Measurements from ENCODE around the gene ZNF428. TPM values are rescaled to one million over a fixed set of nuclear protein-coding genes. Genes with fewer than 3 reads are reported as not detected.

Gene ZNF428
- total and polyA plus RNA-seq, 7 donors = 18.0 to 40.2 (median 33.6) TPM

DNA sequence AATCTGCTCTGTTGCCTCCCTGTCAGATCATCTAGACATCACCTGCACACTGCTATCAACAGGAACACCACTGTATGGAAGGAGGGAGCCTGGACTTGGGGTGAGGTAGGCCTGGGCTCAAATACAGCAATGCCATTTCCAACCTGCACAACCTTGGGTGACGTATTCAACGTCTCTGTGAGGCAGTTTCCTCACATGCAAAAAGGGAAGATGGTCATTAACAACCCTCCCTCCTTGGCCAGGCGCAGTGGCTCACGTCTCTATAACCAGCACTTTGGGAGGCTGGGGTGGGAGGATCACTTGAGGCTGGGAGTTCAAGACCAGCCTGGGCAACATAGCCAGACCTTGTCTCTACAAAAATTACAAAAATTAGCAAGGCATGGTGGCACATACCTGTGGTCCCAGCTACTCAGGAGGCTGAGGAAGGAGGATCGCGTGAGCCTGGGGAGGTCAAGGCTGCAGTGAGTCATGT, 57.2 kb downstream of the ZNF428 start:
- WGBS, 2 donors = 57 to 89% methylated on average over 6 of the region's 6 CpGs
- H3K27me3 ChIP-seq = no peaks in the 10 kb centered on the region
- H3K27ac ChIP-seq = peak overlapping the region; percentile 56 to 79 (median 71)
- no peaks in the 10 kb centered on the region for H3K9me3 ChIP-seq
- H3K36me3 ChIP-seq = peaks cover 0 to 31% (median 7%) of the 10 kb centered on the region in 4 donors
- no peak for DNase-seq
- TF ChIP-seq POLR2A (IDR thresholded peaks at IDR 0.05) (no peak), EP300 (IDR thresholded peaks at IDR 0.05) (no peak), POLR2AphosphoS5 (IDR thresholded peaks at IDR 0.05) (no peak)
- TF ChIP-seq, protein P1, sequence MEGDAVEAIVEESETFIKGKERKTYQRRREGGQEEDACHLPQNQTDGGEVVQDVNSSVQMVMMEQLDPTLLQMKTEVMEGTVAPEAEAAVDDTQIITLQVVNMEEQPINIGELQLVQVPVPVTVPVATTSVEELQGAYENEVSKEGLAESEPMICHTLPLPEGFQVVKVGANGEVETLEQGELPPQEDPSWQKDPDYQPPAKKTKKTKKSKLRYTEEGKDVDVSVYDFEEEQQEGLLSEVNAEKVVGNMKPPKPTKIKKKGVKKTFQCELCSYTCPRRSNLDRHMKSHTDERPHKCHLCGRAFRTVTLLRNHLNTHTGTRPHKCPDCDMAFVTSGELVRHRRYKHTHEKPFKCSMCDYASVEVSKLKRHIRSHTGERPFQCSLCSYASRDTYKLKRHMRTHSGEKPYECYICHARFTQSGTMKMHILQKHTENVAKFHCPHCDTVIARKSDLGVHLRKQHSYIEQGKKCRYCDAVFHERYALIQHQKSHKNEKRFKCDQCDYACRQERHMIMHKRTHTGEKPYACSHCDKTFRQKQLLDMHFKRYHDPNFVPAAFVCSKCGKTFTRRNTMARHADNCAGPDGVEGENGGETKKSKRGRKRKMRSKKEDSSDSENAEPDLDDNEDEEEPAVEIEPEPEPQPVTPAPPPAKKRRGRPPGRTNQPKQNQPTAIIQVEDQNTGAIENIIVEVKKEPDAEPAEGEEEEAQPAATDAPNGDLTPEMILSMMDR (IDR thresholded peaks at IDR 0.05) = no peak
- H3K4me3 ChIP-seq = no peak overlapping the region
- intact Hi-C loops (cut with DNase I) = no loop called here
- peaks cover 0 to 41% (median 21%) of the 10 kb centered on the region in 4 donors for H3K4me1 ChIP-seq

DNA sequence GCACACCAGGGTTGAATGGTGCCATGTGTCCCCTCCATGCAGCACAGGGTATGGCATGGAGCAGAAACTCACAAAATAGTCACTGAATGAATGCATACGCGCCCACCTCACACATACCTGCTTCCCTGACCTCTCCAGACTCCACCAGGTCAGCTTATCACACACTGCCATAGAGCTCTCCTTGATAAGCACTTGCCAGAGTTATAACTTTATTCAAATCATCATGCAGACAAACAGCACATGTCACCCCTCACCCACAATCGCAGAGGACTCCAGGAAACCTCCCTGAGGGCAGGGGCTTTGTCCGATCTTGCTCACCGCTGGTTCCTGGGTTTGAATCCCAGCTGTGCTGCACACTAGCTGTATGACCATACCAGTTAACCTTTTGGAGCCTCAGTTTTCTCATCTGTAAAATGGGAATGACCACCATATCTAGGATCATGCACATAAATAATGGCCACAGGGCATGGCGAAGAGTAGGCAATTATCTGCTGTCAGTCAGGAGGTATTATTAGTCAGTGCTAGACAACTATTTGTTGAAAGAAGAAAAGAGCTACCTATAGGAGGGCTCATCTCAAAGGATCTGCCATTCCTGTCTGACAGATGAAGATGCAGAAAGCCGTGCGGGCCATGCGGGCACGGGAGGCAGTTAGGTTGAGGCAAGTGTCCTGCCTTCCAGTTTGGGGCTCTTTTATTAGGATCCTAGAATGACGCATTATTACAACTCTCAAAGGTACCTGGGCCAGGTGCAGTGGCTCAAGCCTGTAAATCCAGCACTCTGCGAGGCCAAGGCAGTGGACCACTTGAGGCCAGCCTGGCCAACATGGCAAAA, 58.1 kb downstream of the ZNF428 start:
- Histone ChIP-seq H3K4me1 (peaks cover 0 to 41% (median 21%) of the 10 kb centered on the region in 4 donors), H3K4me3 (no peak overlapping the region), H3K27ac (peak overlapping the region in 1 of 4 donors; percentile 74), H3K27me3 (no peaks in the 10 kb centered on the region), H3K36me3 (peaks cover 0 to 36% (median 7%) of the 10 kb centered on the region in 4 donors), H3K9me3 (no peaks in the 10 kb centered on the region)
- DNase-seq = no peak
- 93% methylated on average over 12 of the region's 12 CpGs for WGBS, 2 donors
- TF ChIP-seq EP300 (IDR thresholded peaks at IDR 0.05) (no peak), POLR2AphosphoS5 (IDR thresholded peaks at IDR 0.05) (no peak), POLR2A (IDR thresholded peaks at IDR 0.05) (no peak)
- TF ChIP-seq, protein P1 (IDR thresholded peaks at IDR 0.05) = no peak
- intact Hi-C loops (cut with DNase I) = no loop called here

DNA sequence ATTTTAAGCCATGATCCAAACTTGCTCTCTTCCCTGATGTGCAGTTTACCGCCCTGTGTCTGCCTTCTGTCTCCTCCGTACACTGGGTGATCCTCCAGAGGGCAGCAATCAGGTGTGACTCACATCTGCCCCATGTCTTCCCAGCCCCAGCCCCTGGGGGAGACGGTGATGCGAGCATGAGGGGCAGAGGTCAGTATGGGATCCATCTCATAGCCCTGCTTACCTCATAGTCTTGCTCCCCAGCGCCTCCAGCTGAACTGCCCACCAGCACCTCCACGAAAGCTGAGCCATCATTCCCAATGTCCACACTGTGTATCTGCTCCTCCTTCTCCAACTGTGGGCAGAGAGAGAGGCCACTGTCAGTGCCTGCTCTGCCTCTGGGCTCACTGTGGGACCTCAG, 58.7 kb downstream of the ZNF428 start:
- 79 to 80% methylated on average over 6 of the region's 6 CpGs for WGBS, 2 donors
- no peak overlapping the region for H3K27ac ChIP-seq
- no peaks in the 10 kb centered on the region for H3K27me3 ChIP-seq
- peaks cover 0 to 42% (median 10%) of the 10 kb centered on the region in 4 donors for H3K36me3 ChIP-seq
- no peak overlapping the region for H3K4me3 ChIP-seq
- peaks cover 0 to 41% (median 21%) of the 10 kb centered on the region in 4 donors for H3K4me1 ChIP-seq
- DNase-seq = no peak
- intact Hi-C loops (cut with DNase I) = no loop called here
- TF ChIP-seq, protein P1 (IDR thresholded peaks at IDR 0.05) = no peak
- H3K9me3 ChIP-seq = no peaks in the 10 kb centered on the region

Small RNA genes lying within 50 kb of the gene (small RNA-seq; reads per million reads assigned to genes)
- 0 reads per million in 3 donors for gene RN7SL368P

Other genes starting within 250 kb of the ZNF428 start
- not detected for gene TEX101, start 204.7 kb downstream of the ZNF428 start, total RNA-seq
- under 1 TPM in 1 of 3 donors, not detected in 2; 0.22 TPM for gene TEX101, start 204.7 kb downstream of the ZNF428 start, polyA plus RNA-seq
- gene LYPD3, start 154.0 kb downstream of the ZNF428 start, total RNA-seq = 1 to 10 TPM in 3 of 4 donors, not detected in 1; 1.2 to 1.8 (median 1.8) TPM
- gene LYPD3, start 154.0 kb downstream of the ZNF428 start, polyA plus RNA-seq = 1 to 10 TPM in 1 of 3 donors, under 1 TPM in 2; 0.46 to 1.6 (median 0.60) TPM
- 10 to 100 TPM in 2 of 4 donors, 1 to 10 TPM in 2; 5.7 to 12.5 (median 10.1) TPM for gene PHLDB3, start 114.9 kb downstream of the ZNF428 start, total RNA-seq
- 10 to 100 TPM in 1 of 3 donors, 1 to 10 TPM in 2; 6.5 to 16.0 (median 9.0) TPM for gene PHLDB3, start 114.9 kb downstream of the ZNF428 start, polyA plus RNA-seq
- 10 to 100 TPM; 40.7 to 57.9 (median 52.1) TPM for gene ETHE1, start 92.4 kb downstream of the ZNF428 start, total RNA-seq
- gene ETHE1, start 92.4 kb downstream of the ZNF428 start, polyA plus RNA-seq = 100 to 1,000 TPM; 429 to 575 (median 512) TPM
- under 1 TPM in 1 of 4 donors, not detected in 3; 0.14 TPM for gene ZNF575, start 86.4 kb downstream of the ZNF428 start, total RNA-seq
- 1 to 10 TPM; 4.0 to 4.2 (median 4.2) TPM for gene ZNF575, start 86.4 kb downstream of the ZNF428 start, polyA plus RNA-seq
- gene XRCC1, start 44.1 kb downstream of the ZNF428 start, total RNA-seq = 10 to 100 TPM; 15.1 to 31.8 (median 24.0) TPM
- gene XRCC1, start 44.1 kb downstream of the ZNF428 start, polyA plus RNA-seq = 10 to 100 TPM in 2 of 3 donors, 1 to 10 TPM in 1; 8.8 to 19.9 (median 10.2) TPM
- 10 to 100 TPM in 3 of 4 donors, 1 to 10 TPM in 1; 6.6 to 21.0 (median 13.3) TPM for gene PINLYP, start 43.8 kb downstream of the ZNF428 start, total RNA-seq
- 10 to 100 TPM in 1 of 3 donors, 1 to 10 TPM in 2; 1.4 to 10.8 (median 3.7) TPM for gene PINLYP, start 43.8 kb downstream of the ZNF428 start, polyA plus RNA-seq
- 10 to 100 TPM; 13.5 to 24.4 (median 18.8) TPM for gene IRGQ, start 23.5 kb downstream of the ZNF428 start, total RNA-seq
- 1 to 10 TPM; 3.9 to 7.6 (median 4.2) TPM for gene IRGQ, start 23.5 kb downstream of the ZNF428 start, polyA plus RNA-seq
- 10 to 100 TPM; 12.1 to 23.3 (median 14.8) TPM for gene ZNF576, start 23.0 kb downstream of the ZNF428 start, total RNA-seq
- 10 to 100 TPM; 15.0 to 21.5 (median 19.8) TPM for gene ZNF576, start 23.0 kb downstream of the ZNF428 start, polyA plus RNA-seq
- 1 to 10 TPM in 1 of 4 donors, under 1 TPM in 2, not detected in 1; 0.27 to 1.1 (median 0.36) TPM for gene SRRM5, start 7.5 kb downstream of the ZNF428 start, total RNA-seq
- under 1 TPM in 1 of 3 donors, not detected in 2; 0.66 TPM for gene SRRM5, start 7.5 kb downstream of the ZNF428 start, polyA plus RNA-seq
- gene CADM4, start 20.2 kb upstream of the ZNF428 start, total RNA-seq = 10 to 100 TPM; 16.4 to 21.7 (median 19.7) TPM
- gene CADM4, start 20.2 kb upstream of the ZNF428 start, polyA plus RNA-seq = 1 to 10 TPM in 2 of 3 donors, under 1 TPM in 1; 0.92 to 5.7 (median 1.2) TPM
- 10 to 100 TPM in 2 of 4 donors, 1 to 10 TPM in 2; 3.2 to 15.5 (median 9.8) TPM for gene PLAUR, start 50.5 kb upstream of the ZNF428 start, total RNA-seq
- 10 to 100 TPM; 18.6 to 69.2 (median 53.9) TPM for gene PLAUR, start 50.5 kb upstream of the ZNF428 start, polyA plus RNA-seq
- gene IRGC, start 96.4 kb upstream of the ZNF428 start, total RNA-seq = not detected
- gene IRGC, start 96.4 kb upstream of the ZNF428 start, polyA plus RNA-seq = not detected
- 10 to 100 TPM in 3 of 4 donors, 1 to 10 TPM in 1; 5.6 to 25.2 (median 13.8) TPM for gene SMG9, start 135.3 kb upstream of the ZNF428 start, total RNA-seq
- gene SMG9, start 135.3 kb upstream of the ZNF428 start, polyA plus RNA-seq = 10 to 100 TPM in 1 of 3 donors, 1 to 10 TPM in 2; 6.2 to 36.5 (median 8.4) TPM
- 1 to 10 TPM in 3 of 4 donors, under 1 TPM in 1; 0.71 to 3.3 (median 1.9) TPM for gene KCNN4, start 161.3 kb upstream of the ZNF428 start, total RNA-seq
- 10 to 100 TPM in 1 of 3 donors, 1 to 10 TPM in 2; 3.7 to 48.7 (median 6.0) TPM for gene KCNN4, start 161.3 kb upstream of the ZNF428 start, polyA plus RNA-seq
- gene LYPD5, start 182.8 kb upstream of the ZNF428 start, total RNA-seq = 1 to 10 TPM in 3 of 4 donors, under 1 TPM in 1; 0.83 to 6.8 (median 1.5) TPM
- gene LYPD5, start 182.8 kb upstream of the ZNF428 start, polyA plus RNA-seq = 10 to 100 TPM in 1 of 3 donors, 1 to 10 TPM in 1, under 1 TPM in 1; 0.60 to 10.6 (median 2.1) TPM
- 10 to 100 TPM; 10.7 to 14.9 (median 12.4) TPM for gene ZNF283, start 207.7 kb upstream of the ZNF428 start, total RNA-seq
- 1 to 10 TPM; 1.2 to 3.2 (median 2.1) TPM for gene ZNF283, start 207.7 kb upstream of the ZNF428 start, polyA plus RNA-seq

All from sigmoid colon (tissue), 7 donors.